Right lobe of liver (tissue), 6 donors: Measurements from ENCODE around the gene DVL1. TPM values are rescaled to one million over a fixed set of nuclear protein-coding genes. Genes with fewer than 3 reads are reported as not detected.

Experiments used
- ATAC-seq, 4 donors: fragments of 200-7000 bp; cut with Tn5 transposase; one replicate each; pipeline ENCODE4 v1.9.1; 2020; ENCODE audit warnings: mild to moderate bottlenecking in 4 of 4, moderate library complexity in 4 of 4
- DNase-seq, 3 donors: peaks; one replicate each; pipeline ENCODE4 v3.0.0-alpha.2; 2020
- H3K27ac ChIP-seq, 3 donors: fragments of 200-600 bp; one replicate each; pipeline ENCODE4 v1.8.0; 2022
- H3K27me3 ChIP-seq, 2 donors: fragments of 200-600 bp; one replicate each; pipeline ENCODE4 v1.8.0; 2022
- H3K36me3 ChIP-seq, 4 donors: fragments of 200-600 bp; sonication (generic) in 1 of 4; one replicate each; pipeline versions ENCODE4 v1.5.1 to v1.8.0; 2017 to 2022; ENCODE audit warnings: control low read depth in 1 of 4
- H3K4me1 ChIP-seq, 4 donors: fragments of 200-600 bp; sonication (generic) in 1 of 4; one replicate each; pipeline versions ENCODE4 v1.5.1 to v1.8.0; 2017 to 2022; ENCODE audit warnings: control low read depth in 1 of 4
- H3K4me3 ChIP-seq, 3 donors: fragments of 200-600 bp; one replicate each; pipeline ENCODE4 v1.8.0; 2022
- H3K9me3 ChIP-seq, 4 donors: fragments of 200-600 bp; sonication (generic) in 1 of 4; one replicate each; pipeline versions ENCODE4 v1.5.1 to v1.8.0; 2017 to 2022; ENCODE audit warnings: control low read depth in 1 of 4
- CTCF ChIP-seq, 4 donors: fragments of 200-600 bp in 3 of 4; fragments of 450-650 bp in 1 of 4; IDR thresholded peaks; one replicate each; pipeline versions ENCODE4 v1.5.1 to v1.8.0; 2016 to 2022; ENCODE audit warnings: antibody characterized with exemption in 4 of 4, mild to moderate bottlenecking in 2 of 4
- POLR2A ChIP-seq: fragments of 450-650 bp; IDR thresholded peaks from one replicate; pipeline ENCODE4 v1.6.1; 2017; ENCODE audit warnings: antibody characterized with exemption, mild to moderate bottlenecking
- WGBS: methylation state at CpG from one replicate; pipeline ENCODE4 v1.1.6; 2018; ENCODE audit warnings: low coverage, low lambda C conversion rate; ENCODE audit not compliant: insufficient coverage; ENCODE audit errors: missing lambda C conversion rate; 5-methylcytosine and 5-hydroxymethylcytosine counted together
- intact Hi-C, 2 donors: fragments of 100-400 bp; cut with DNase I; formaldehyde crosslinking; loops; one replicate each; pipeline versions ENCODE4 v1.11.2 to v1.14.1; 2022
- total RNA-seq, 6 experiments: library from RNA; depleted of rRNA in 2 of 6; stranded (reverse); fragments of >200 nt in 2 of 6; fragmentation: NEBNext Ultra II Directional in 3 of 6; extraction: Animal tissue kit (Norgen Biotek cat#: 25700) in 3 of 6; gene quantifications; one replicate each; pipeline versions ENCODE4 v1.1.0 to v1.2.4, GENCODE V29; 2016 to 2023
- donor health status: DM: no; HTN: yes; CAD: no.
- donor health status: DM: no; HTN: no; CAD: no.
- donor health status: DM: no; HTN: no; CAD: no.
- donor health status: DM: no; HTN: yes; CAD: no.
- donor health status: DM: no; HTN: yes; CAD: no.

DVL1 gene
- total RNA-seq, 6 experiments from 2014 or later, result 32.7 to 54.6 (median 41.2) TPM

- DNase-seq, result no peak
Observed at GRCh38 chr1:1365875-1366698, 16.9 kb upstream of the DVL1 start.

GRCh38 chr1:1364266-1364665 lies 15.0 kb upstream of the DVL1 start:
- intact Hi-C loops, result no loop called here
- H3K27ac ChIP-seq, result no peak overlapping the region
- no peaks in the 10 kb centered on the region for H3K9me3 ChIP-seq
- 76% methylated on average over 2 of the region's 14 CpGs for WGBS
- no peaks in the 10 kb centered on the region for H3K27me3 ChIP-seq
- ATAC-seq, result no peak
- TF ChIP-seq POLR2A, result no peak
- no peak for TF ChIP-seq CTCF (IDR thresholded peaks at IDR 0.05)
- H3K4me3 ChIP-seq, result no peak overlapping the region
- no peaks in the 10 kb centered on the region for H3K4me1 ChIP-seq
- no peaks in the 10 kb centered on the region for H3K36me3 ChIP-seq
- no peak for DNase-seq

More at GRCh38 chr1:1365875-1366698, 16.9 kb upstream of the DVL1 start:
- TF ChIP-seq CTCF (IDR thresholded peaks at IDR 0.05) (no peak), POLR2A (no peak)
- intact Hi-C loops, result no loop called here
- H3K9me3 ChIP-seq, result no peaks in the 10 kb centered on the region
- no peak overlapping the region for H3K4me3 ChIP-seq
- no peak for ATAC-seq
- no peaks in the 10 kb centered on the region for H3K36me3 ChIP-seq
- no peaks in the 10 kb centered on the region for H3K27me3 ChIP-seq
- no peak overlapping the region for H3K27ac ChIP-seq
- 71% methylated on average over 10 of the region's 10 CpGs for WGBS
- no peaks in the 10 kb centered on the region for H3K4me1 ChIP-seq

- intact Hi-C loops, result no loop called here
- TF ChIP-seq POLR2A (no peak), CTCF (IDR thresholded peaks at IDR 0.05) (no peak)
- H3K4me3 ChIP-seq, result no peak overlapping the region
- H3K27ac ChIP-seq, result no peak overlapping the region
- no peaks in the 10 kb centered on the region for H3K4me1 ChIP-seq
- H3K27me3 ChIP-seq, result no peaks in the 10 kb centered on the region
- WGBS, result 48% methylated on average over 5 of the region's 13 CpGs
- H3K9me3 ChIP-seq, result no peaks in the 10 kb centered on the region
- ATAC-seq, result peak in 3 of 4 donors; percentile 16 to 43 (median 30)
- DNase-seq, result no peak
- H3K36me3 ChIP-seq, result no peaks in the 10 kb centered on the region
Observed at GRCh38 chr1:1361982-1362423, 12.8 kb upstream of the DVL1 start.

- intact Hi-C loops, result no loop called here
- Histone ChIP-seq H3K9me3 (no peaks in the 10 kb centered on the region), H3K4me1 (no peaks in the 10 kb centered on the region), H3K36me3 (no peaks in the 10 kb centered on the region), H3K27me3 (no peaks in the 10 kb centered on the region), H3K27ac (no peak overlapping the region), H3K4me3 (no peak overlapping the region)
- DNase-seq (peak in 1 of 3 donors; percentile 17), ATAC-seq (no peak)
- no peak for TF ChIP-seq POLR2A
- no peak for TF ChIP-seq CTCF (IDR thresholded peaks at IDR 0.05)
- WGBS, result 63% methylated on average over 15 of the region's 35 CpGs
Observed at GRCh38 chr1:1361233-1361981, 12.2 kb upstream of the DVL1 start.
